Heart right ventricle (tissue), 16 donors: ENCODE measurements around the gene RWDD3. TPM values are rescaled to one million over a fixed set of nuclear protein-coding genes. Genes with fewer than 3 reads are reported as not detected.

Experiments used
- ATAC-seq, 8 donors: fragments of 200-7000 bp; cut with Tn5 transposase; one replicate each; pipeline ENCODE4 v1.9.1; 2020; ENCODE audit warnings: mild to moderate bottlenecking in 8 of 8, moderate library complexity in 8 of 8, moderate number of reproducible peaks in 1 of 8
- DNase-seq, 2 donors: peaks; one replicate each; pipeline ENCODE4 v3.0.0-alpha.2; 2020
- H3K27ac ChIP-seq, 10 donors: fragments of 200-600 bp; sonication (generic) in 2 of 10; one replicate each; pipeline versions ENCODE4 v1.5.0 to v1.8.0; 2020 to 2022; ENCODE audit warnings: mild to moderate bottlenecking in 3 of 10
- H3K27me3 ChIP-seq, 7 donors: fragments of 200-600 bp; one replicate each; pipeline ENCODE4 v1.8.0; 2021 to 2022; ENCODE audit warnings: mild to moderate bottlenecking in 2 of 7
- H3K36me3 ChIP-seq, 9 donors: fragments of 200-600 bp; sonication (generic) in 1 of 9; one replicate each; pipeline versions ENCODE4 v1.5.0 to v1.8.0; 2020 to 2022; ENCODE audit warnings: mild to moderate bottlenecking in 2 of 9
- H3K4me1 ChIP-seq, 9 donors: fragments of 200-600 bp; sonication (generic) in 1 of 9; one replicate each; pipeline versions ENCODE4 v1.5.0 to v1.8.0; 2020 to 2022; ENCODE audit warnings: mild to moderate bottlenecking in 4 of 9
- H3K4me3 ChIP-seq, 10 donors: fragments of 200-600 bp; sonication (generic) in 2 of 10; one replicate each; pipeline versions ENCODE4 v1.5.0 to v1.8.0; 2020 to 2022; ENCODE audit warnings: mild to moderate bottlenecking in 7 of 10, moderate library complexity in 2 of 10
- H3K9me3 ChIP-seq, 11 donors: fragments of 200-600 bp in 10 of 11; sonication (generic) in 2 of 11; one replicate each; pipeline versions ENCODE4 v1.5.0 to v1.8.0; 2013 to 2022; ENCODE audit warnings: mild to moderate bottlenecking in 2 of 11, control low read depth in 1 of 11, moderate library complexity in 1 of 11
- WGBS, 2 donors: extraction: QIAGEN DNeasy Blood & Tissue Kit; methylation state at CpG; one replicate each; pipeline ENCODE4 v1.1.7; 2013; ENCODE audit warnings: inconsistent platforms in 1 of 2; 5-methylcytosine and 5-hydroxymethylcytosine counted together
- intact Hi-C, 10 donors: fragments of 100-400 bp; cut with DNase I; formaldehyde crosslinking; loops; one replicate each; pipeline versions ENCODE4 v1.11.1 to v1.14.2; 2022
- polyA plus RNA-seq, 2 donors: library from polyadenylated mRNA; stranded (reverse); fragments of 200-250 nt; gene quantifications; one replicate each; pipeline ENCODE4 v1.2.3, GENCODE V29; 2013
- total RNA-seq, 10 donors: library from RNA; stranded (reverse); fragmentation: NEBNext Ultra II Directional in 3 of 10; extraction: Animal tissue kit (Norgen Biotek cat#: 25700) in 3 of 10; gene quantifications; one replicate each; pipeline versions ENCODE4 v1.2.1 to v1.2.4, GENCODE V29; 2021 to 2023
- TF ChIP-seq, protein P1 (sequence below), 9 donors: fragments of 200-600 bp; sonication (generic) in 2 of 9; IDR thresholded peaks; one replicate each; pipeline versions ENCODE4 v1.5.0 to v1.8.0; 2021 to 2022; ENCODE audit warnings: antibody characterized with exemption in 9 of 9, mild to moderate bottlenecking in 5 of 9, moderate library complexity in 1 of 9
- donor health status: Arrhythmogenic right ventricular cardiomyopathy.
- donor health status: ischemic (EF 13 %, LVEDD 7.1; RV severe dilation, severe dysfunction).
- donor health status: healthy with polysubstance abuse.
- donor health status: DM: no; HTN: yes; CAD: no.
- donor health status: DM: no; HTN: no; CAD: no.
- donor health status: ischemic (EF 25% LVEDD 6.9; RV normal size, moderate dysfunction).
- donor health status: ischemic (EF 25% LVEDD 5.7; RV mildly dilated, moderate dysfunction).
- donor health status: healthy.
- donor health status: DM: yes; HTN: yes; CAD: no.
- donor health status: Ischemic cardiomyopathy.
- donor health status: ischemic (EF 35%, LVEDD 5.7; RV mildly dilated, moderate dysfunction).
- donor health status: nonischemic (EF 11% LVEDD 7.7; RV severe dilation, severe dysfunction).
- donor health status: DM: yes; HTN: yes; CAD: no.
- donor health status: PGD.
- donor health status: ischemic (EF 29% LVEDD 5.4; RV normal size, mild dysfunction).
- donor health status: nonischemic (EF 23%, LVEDD 6.1; RV moderate dilation, normal function).

The RWDD3 gene
- total and polyA plus RNA-seq, 12 donors: 11.2 to 97.8 (median 18.3) TPM

DNA sequence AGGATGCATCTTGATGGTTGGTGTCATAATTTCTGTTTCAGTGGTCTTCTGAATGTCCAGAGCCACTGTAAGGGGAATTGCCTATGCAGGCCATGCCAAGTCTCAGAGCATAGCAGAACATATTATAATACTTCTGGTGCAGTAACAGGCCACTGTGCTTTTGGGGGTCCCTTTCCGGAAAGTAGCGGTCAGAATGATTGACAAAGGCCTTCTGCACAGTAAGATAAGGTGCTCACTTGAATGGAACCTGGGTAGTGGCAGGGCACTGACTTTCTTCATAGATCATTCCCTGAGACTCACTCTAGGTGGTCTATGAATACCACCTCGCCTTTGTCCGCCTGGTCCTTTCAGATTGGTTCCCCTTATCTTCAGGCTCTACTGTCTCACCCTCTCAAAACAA lies 28.9 kb downstream of the RWDD3 start:
- Histone ChIP-seq H3K27me3 (no peaks in the 10 kb centered on the region), H3K36me3 (no peaks in the 10 kb centered on the region), H3K4me3 (no peak overlapping the region), H3K9me3 (no peaks in the 10 kb centered on the region), H3K27ac (no peak overlapping the region), H3K4me1 (no peaks in the 10 kb centered on the region)
- no peak for DNase-seq
- ATAC-seq: no peak
- intact Hi-C loops: no loop called here
- TF ChIP-seq, protein P1, sequence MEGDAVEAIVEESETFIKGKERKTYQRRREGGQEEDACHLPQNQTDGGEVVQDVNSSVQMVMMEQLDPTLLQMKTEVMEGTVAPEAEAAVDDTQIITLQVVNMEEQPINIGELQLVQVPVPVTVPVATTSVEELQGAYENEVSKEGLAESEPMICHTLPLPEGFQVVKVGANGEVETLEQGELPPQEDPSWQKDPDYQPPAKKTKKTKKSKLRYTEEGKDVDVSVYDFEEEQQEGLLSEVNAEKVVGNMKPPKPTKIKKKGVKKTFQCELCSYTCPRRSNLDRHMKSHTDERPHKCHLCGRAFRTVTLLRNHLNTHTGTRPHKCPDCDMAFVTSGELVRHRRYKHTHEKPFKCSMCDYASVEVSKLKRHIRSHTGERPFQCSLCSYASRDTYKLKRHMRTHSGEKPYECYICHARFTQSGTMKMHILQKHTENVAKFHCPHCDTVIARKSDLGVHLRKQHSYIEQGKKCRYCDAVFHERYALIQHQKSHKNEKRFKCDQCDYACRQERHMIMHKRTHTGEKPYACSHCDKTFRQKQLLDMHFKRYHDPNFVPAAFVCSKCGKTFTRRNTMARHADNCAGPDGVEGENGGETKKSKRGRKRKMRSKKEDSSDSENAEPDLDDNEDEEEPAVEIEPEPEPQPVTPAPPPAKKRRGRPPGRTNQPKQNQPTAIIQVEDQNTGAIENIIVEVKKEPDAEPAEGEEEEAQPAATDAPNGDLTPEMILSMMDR (IDR thresholded peaks at IDR 0.05): no peak
- WGBS, 2 donors: 93 to 95% methylated on average over 4 of the region's 4 CpGs

DNA sequence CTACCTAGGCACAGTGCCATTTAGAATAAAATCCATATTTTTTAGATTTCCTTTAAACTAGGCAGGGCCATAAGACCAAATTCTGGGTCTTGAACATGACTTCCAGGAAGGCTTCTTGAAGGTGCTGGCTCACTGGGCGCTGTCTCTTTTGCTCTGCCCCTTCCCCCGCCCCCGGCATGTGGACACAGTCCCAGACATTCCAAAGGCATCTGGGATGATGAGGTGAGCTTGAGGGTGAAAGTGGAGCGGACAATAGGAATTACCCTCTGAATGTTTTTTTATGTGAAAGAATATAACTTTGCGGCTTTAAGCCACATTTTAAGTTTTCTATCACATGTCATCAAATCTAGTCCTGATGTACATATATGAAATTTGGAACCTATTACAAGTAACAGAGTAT lies 29.4 kb downstream of the RWDD3 start:
- H3K4me1 ChIP-seq: no peaks in the 10 kb centered on the region
- H3K36me3 ChIP-seq: no peaks in the 10 kb centered on the region
- ATAC-seq (no peak), DNase-seq (no peak)
- TF ChIP-seq, protein P1 (IDR thresholded peaks at IDR 0.05): no peak
- H3K4me3 ChIP-seq: no peak overlapping the region
- H3K27me3 ChIP-seq: no peaks in the 10 kb centered on the region
- no peak overlapping the region for H3K27ac ChIP-seq
- H3K9me3 ChIP-seq: no peaks in the 10 kb centered on the region
- intact Hi-C loops: no loop called here
- WGBS, 2 donors: 87 to 90% methylated on average over 5 of the region's 5 CpGs

DNA sequence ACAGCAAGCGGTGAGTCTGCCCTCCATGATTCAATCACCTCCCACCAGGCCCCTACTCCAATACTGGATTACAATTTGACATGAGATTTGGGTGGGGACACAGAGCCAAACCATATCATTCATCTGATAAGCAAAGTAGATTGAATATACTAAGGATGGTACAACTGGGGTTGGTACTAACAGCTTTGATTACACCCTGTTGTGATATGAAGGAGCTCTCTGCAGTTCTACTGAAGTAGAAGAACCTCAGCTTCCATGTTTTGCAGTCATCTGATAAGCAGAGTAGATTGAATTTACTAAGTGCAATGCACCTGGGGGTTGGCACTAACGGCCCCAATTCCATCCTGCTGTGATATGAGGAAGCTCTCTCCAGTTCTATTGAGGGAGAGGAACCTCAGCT lies 31.1 kb downstream of the RWDD3 start:
- intact Hi-C loops: no loop called here
- no peaks in the 10 kb centered on the region for H3K36me3 ChIP-seq
- no peaks in the 10 kb centered on the region for H3K4me1 ChIP-seq
- ATAC-seq: no peak
- TF ChIP-seq, protein P1 (IDR thresholded peaks at IDR 0.05): no peak
- H3K4me3 ChIP-seq: no peak overlapping the region
- WGBS, 2 donors: 73 to 75% methylated on average over 2 of the region's 2 CpGs
- no peak for DNase-seq
- H3K27me3 ChIP-seq: no peaks in the 10 kb centered on the region
- H3K9me3 ChIP-seq: no peaks in the 10 kb centered on the region
- H3K27ac ChIP-seq: no peak overlapping the region

DNA sequence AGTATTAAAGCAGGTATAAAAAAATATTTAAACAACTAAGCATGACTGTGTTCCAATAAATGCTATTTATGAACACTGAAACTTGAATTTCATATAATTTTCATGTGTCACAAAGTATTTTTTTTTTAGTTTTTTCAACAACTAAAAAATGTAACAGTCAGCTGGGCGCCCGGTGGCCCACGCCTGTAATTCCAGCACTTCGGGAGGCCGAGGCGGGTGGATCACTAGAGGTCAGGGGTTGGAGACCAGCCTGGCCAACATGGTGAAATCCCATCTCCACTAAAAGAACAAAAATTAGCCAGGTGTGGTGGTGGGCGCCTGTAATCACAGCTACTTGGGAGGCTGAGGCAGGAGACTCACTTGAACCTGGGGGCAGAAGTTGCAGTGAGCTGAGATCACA lies 42.4 kb downstream of the RWDD3 start:
- Histone ChIP-seq H3K4me1 (no peaks in the 10 kb centered on the region), H3K4me3 (no peak overlapping the region), H3K27me3 (no peaks in the 10 kb centered on the region), H3K9me3 (peaks cover 0 to 14% (median 0%) of the 10 kb centered on the region in 11 donors), H3K27ac (no peak overlapping the region), H3K36me3 (no peaks in the 10 kb centered on the region)
- ATAC-seq (no peak), DNase-seq (no peak)
- intact Hi-C loops: no loop called here
- TF ChIP-seq, protein P1 (IDR thresholded peaks at IDR 0.05): no peak
- 86 to 89% methylated on average over 7 of the region's 7 CpGs for WGBS, 2 donors
